Measurements from ENCODE around the gene METTL13.

The METTL13 gene

DNA sequence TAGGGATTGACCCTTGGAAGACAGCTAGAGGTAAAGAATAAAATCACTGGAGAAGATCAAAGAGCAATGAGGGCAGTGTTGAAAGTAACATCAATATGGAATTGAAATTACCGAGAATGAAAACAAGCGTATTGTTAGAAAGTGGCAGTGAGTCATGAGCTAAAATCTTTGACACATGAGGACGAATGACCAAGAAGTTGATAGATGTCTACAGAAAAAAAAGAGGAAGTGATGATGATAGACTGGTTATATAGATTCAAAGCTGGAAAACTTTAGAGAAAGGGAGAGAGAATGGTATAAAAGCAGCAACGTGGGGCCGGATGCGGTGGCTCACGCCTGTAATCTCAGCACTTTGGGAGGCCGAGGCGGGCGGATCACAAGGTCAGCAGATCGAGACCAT is 47.3 kb downstream of the METTL13 start:
- no peak for TF ChIP-seq SP3 (tag by site-specific recombination; IDR thresholded peaks at IDR 0.05)
- no peak for TF ChIP-seq ZNF416 (tag by site-specific recombination; IDR thresholded peaks at IDR 0.05)
- TF ChIP-seq, protein P1, sequence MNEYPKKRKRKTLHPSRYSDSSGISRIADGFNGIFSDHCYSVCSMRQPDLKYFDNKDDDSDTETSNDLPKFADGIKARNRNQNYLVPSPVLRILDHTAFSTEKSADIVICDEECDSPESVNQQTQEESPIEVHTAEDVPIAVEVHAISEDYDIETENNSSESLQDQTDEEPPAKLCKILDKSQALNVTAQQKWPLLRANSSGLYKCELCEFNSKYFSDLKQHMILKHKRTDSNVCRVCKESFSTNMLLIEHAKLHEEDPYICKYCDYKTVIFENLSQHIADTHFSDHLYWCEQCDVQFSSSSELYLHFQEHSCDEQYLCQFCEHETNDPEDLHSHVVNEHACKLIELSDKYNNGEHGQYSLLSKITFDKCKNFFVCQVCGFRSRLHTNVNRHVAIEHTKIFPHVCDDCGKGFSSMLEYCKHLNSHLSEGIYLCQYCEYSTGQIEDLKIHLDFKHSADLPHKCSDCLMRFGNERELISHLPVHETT (tag by site-specific recombination; IDR thresholded peaks at IDR 0.05): no peak
- TF ChIP-seq OVOL3 (tag by site-specific recombination; IDR thresholded peaks at IDR 0.05): no peak
- TF ChIP-seq TCF7L2 (IDR thresholded peaks at IDR 0.05; ENCODE audit: borderline replicate concordance, low read depth, low read length): no peak
- no peak for TF ChIP-seq ZNF529 (tag by site-specific recombination; IDR thresholded peaks at IDR 0.05; ENCODE audit: insufficient replicate concordance)
- TF ChIP-seq KLF16 (tag by site-specific recombination; IDR thresholded peaks at IDR 0.05): no peak
- no peak for TF ChIP-seq ZNF624 (tag by site-specific recombination; IDR thresholded peaks at IDR 0.05)
- TF ChIP-seq, protein P2, sequence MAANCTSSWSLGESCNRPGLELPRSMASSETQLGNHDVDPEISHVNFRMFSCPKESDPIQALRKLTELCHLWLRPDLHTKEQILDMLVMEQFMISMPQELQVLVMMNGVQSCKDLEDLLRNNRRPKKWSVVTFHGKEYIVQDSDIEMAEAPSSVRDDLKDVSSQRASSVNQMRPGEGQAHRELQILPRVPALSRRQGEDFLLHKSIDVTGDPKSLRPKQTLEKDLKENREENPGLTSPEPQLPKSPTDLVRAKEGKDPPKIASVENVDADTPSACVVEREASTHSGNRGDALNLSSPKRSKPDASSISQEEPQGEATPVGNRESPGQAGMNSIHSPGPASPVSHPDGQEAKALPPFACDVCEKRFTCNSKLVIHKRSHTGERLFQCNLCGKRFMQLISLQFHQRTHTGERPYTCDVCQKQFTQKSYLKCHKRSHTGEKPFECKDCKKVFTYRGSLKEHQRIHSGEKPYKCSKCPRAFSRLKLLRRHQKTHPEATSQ (tag by site-specific recombination; IDR thresholded peaks at IDR 0.05): no peak
- TF ChIP-seq ZNF776 (tag by site-specific recombination; IDR thresholded peaks at IDR 0.05; ENCODE audit: borderline replicate concordance): no peak
- no peak for TF ChIP-seq YY2 (tag by site-specific recombination; IDR thresholded peaks at IDR 0.05)
- TF ChIP-seq, protein P3, sequence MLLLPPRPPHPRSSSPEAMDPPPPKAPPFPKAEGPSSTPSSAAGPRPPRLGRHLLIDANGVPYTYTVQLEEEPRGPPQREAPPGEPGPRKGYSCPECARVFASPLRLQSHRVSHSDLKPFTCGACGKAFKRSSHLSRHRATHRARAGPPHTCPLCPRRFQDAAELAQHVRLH (tag by site-specific recombination; IDR thresholded peaks at IDR 0.05): no peak
- H3K27ac ChIP-seq (ENCODE audit: extremely low read depth, low read depth, low read length): no peak overlapping the region
- CTCF ChIA-PET: interaction anchor here (0.9 kb wide), 1 partner anchor 26 kb away, joined by 6 read pairs; no protein-coding TSS in a partner anchor
- POLR2A ChIA-PET: no interaction called here
- H3K9me3 ChIP-seq (ENCODE audit: control insufficient read depth, insufficient read depth, low read depth, low read length): no peaks in the 10 kb centered on the region
- H3K36me3 ChIP-seq (ENCODE audit: control insufficient read depth in 2 of 2, insufficient read depth in 1 of 2, low read length in 2 of 2): no peaks in the 10 kb centered on the region
- no peaks in the 10 kb centered on the region for H3K4me1 ChIP-seq (ENCODE audit: control insufficient read depth, insufficient read depth, low read length)
- H3K4me3 ChIP-seq (ENCODE audit: low read depth, low read length): no peak overlapping the region

DNA sequence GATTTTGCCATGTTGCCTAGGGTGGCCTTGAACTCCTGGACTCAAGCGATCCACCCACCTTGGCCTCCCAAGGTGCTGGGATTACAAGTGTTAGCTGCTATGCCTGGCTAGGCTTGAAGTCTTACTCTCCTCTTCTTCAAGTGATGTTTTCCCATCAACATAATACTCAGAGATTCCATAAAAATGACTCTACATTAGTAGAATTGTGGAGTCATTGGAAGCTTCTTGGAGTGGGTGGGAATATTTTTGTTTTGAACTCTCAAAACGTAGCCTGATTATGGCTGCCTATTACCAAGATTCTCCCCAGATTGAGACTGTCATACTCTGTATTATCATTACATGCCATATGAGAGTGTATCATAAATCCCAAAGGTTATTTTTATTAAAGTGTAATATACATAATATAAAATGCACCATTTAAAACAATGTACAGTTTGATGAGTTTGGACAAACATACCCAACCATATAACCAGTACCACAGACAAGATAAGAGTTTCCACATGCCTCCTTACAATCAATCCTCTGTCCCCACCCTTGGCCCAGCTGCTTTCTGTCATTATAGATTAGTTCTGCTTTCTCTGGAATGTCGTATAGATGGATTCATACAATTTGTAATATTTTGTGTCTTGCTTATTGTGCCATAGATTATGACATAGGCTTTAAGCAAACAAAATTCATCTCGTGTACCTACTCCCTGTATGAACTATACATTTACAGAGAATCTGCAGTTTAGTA is 51.8 kb downstream of the METTL13 start:
- TF ChIP-seq ZNF248 (tag by site-specific recombination; IDR thresholded peaks at IDR 0.05) (no peak), ZNF701 (tag by site-specific recombination; IDR thresholded peaks at IDR 0.05) (no peak), ZNF621 (tag by site-specific recombination; IDR thresholded peaks at IDR 0.05) (no peak), HOXA7 (CRISPR knock-in tag; IDR thresholded peaks at IDR 0.05; ENCODE audit: borderline replicate concordance) (no peak), ZNF623 (tag by site-specific recombination; IDR thresholded peaks at IDR 0.05) (no peak), ZNF830 (tag by site-specific recombination; IDR thresholded peaks at IDR 0.05; ENCODE audit: low read depth) (no peak), ZNF707 (tag by site-specific recombination; IDR thresholded peaks at IDR 0.05) (no peak), ZNF138 (tag by site-specific recombination; IDR thresholded peaks at IDR 0.05; ENCODE audit: borderline replicate concordance) (no peak)
- Histone ChIP-seq H3K4me1 (ENCODE audit: control insufficient read depth, insufficient read depth, low read length) (no peaks in the 10 kb centered on the region), H3K36me3 (ENCODE audit: control insufficient read depth in 2 of 2, insufficient read depth in 1 of 2, low read length in 2 of 2) (no peaks in the 10 kb centered on the region), H3K27ac (ENCODE audit: extremely low read depth, low read depth, low read length) (no peak overlapping the region), H3K9me3 (ENCODE audit: control insufficient read depth, insufficient read depth, low read depth, low read length) (no peaks in the 10 kb centered on the region), H3K4me3 (ENCODE audit: low read depth, low read length) (no peak overlapping the region)
- CTCF ChIA-PET: no interaction called here
- POLR2A ChIA-PET: no interaction called here

DNA sequence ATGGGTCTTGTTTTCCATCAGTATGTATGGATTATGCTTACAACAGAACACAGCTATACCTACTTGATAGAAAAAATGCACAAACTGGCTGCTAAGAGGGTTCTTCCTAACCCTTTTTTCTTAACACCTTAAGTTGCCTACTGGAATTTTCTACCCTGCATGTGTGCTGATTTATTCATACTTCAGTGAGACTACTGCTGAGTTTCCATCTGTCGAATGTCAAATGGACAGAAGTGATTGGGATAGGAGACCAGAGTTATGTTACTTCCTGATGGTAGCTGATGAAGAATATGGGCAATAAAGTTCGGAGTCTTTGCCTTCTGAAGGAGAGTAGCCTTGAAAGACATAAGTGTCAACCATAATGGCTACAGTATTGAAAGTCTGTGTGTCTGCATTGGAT is 53.4 kb downstream of the METTL13 start:
- POLR2A ChIA-PET: no interaction called here
- H3K27ac ChIP-seq (ENCODE audit: extremely low read depth, low read depth, low read length): no peak overlapping the region
- no peaks in the 10 kb centered on the region for H3K36me3 ChIP-seq (ENCODE audit: control insufficient read depth in 2 of 2, insufficient read depth in 1 of 2, low read length in 2 of 2)
- no peaks in the 10 kb centered on the region for H3K9me3 ChIP-seq (ENCODE audit: control insufficient read depth, insufficient read depth, low read depth, low read length)
- CTCF ChIA-PET: interaction anchor here (0.7 kb wide), 1 partner anchor 17 kb away, joined by 3 read pairs; no protein-coding TSS in a partner anchor
- no peak overlapping the region for H3K4me3 ChIP-seq (ENCODE audit: low read depth, low read length)
- H3K4me1 ChIP-seq (ENCODE audit: control insufficient read depth, insufficient read depth, low read length): no peaks in the 10 kb centered on the region
- TF ChIP-seq ZNF549 (tag by site-specific recombination; IDR thresholded peaks at IDR 0.05) (no peak), SP7 (tag by site-specific recombination; IDR thresholded peaks at IDR 0.05) (no peak), ZNF791 (tag by site-specific recombination; IDR thresholded peaks at IDR 0.05) (no peak), ZNF37A (tag by site-specific recombination; IDR thresholded peaks at IDR 0.05) (no peak), ZNF558 (tag by site-specific recombination; IDR thresholded peaks at IDR 0.05) (no peak)
- TF ChIP-seq, protein P4, sequence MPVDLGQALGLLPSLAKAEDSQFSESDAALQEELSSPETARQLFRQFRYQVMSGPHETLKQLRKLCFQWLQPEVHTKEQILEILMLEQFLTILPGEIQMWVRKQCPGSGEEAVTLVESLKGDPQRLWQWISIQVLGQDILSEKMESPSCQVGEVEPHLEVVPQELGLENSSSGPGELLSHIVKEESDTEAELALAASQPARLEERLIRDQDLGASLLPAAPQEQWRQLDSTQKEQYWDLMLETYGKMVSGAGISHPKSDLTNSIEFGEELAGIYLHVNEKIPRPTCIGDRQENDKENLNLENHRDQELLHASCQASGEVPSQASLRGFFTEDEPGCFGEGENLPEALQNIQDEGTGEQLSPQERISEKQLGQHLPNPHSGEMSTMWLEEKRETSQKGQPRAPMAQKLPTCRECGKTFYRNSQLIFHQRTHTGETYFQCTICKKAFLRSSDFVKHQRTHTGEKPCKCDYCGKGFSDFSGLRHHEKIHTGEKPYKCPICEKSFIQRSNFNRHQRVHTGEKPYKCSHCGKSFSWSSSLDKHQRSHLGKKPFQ (tag by site-specific recombination; IDR thresholded peaks at IDR 0.05): no peak
- TF ChIP-seq, protein P5, sequence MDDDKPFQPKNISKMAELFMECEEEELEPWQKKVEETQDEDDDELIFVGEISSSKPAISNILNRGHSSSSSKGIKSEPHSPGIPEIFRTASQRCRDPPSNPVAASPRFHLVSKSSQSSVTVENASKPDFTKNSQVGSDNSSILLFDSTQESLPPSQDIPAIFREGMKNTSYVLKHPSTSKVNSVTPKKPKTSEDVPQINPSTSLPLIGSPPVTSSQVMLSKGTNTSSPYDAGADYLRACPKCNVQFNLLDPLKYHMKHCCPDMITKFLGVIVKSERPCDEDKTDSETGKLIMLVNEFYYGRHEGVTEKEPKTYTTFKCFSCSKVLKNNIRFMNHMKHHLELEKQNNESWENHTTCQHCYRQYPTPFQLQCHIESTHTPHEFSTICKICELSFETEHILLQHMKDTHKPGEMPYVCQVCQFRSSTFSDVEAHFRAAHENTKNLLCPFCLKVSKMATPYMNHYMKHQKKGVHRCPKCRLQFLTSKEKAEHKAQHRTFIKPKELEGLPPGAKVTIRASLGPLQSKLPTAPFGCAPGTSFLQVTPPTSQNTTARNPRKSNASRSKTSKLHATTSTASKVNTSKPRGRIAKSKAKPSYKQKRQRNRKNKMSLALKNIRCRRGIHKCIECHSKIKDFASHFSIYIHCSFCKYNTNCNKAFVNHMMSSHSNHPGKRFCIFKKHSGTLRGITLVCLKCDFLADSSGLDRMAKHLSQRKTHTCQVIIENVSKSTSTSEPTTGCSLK (tag by site-specific recombination; IDR thresholded peaks at IDR 0.05): no peak

Data from HEK293 (cell line).